MV-4-11 (cell line): Measurements from ENCODE around the gene AKAP9.
A peak's percentile ranks its signal among the peaks of the same experiment; 100 is the strongest.
"Not testable (repeated sequence)": the region's sequence is repeated elsewhere in the genome, so short reads cannot be mapped to it uniquely, and the experiment has no call there.

ENCODE experiments used
- DNase-seq: peaks from one replicate; lab custom pipeline; 2025; lab: John Stamatoyannopoulos, UW

The AKAP9 gene

GRCh38 chr7:92134271-92135051 lies 193.8 kb downstream of the AKAP9 start, which contains the start of gene CYP51A1:
TSS of gene CYP51A1 (minus strand) at chr7:92134477. CDS start at chr7:92134364, 113 bp downstream.
- peak; percentile 77 for DNase-seq

GRCh38 chr7:92135052-92135889 lies 194.6 kb downstream of the AKAP9 start:
- DNase-seq = no peak

GRCh38 chr7:92137557-92137956 lies 196.9 kb downstream of the AKAP9 start:
- DNase-seq = no peak

DNA sequence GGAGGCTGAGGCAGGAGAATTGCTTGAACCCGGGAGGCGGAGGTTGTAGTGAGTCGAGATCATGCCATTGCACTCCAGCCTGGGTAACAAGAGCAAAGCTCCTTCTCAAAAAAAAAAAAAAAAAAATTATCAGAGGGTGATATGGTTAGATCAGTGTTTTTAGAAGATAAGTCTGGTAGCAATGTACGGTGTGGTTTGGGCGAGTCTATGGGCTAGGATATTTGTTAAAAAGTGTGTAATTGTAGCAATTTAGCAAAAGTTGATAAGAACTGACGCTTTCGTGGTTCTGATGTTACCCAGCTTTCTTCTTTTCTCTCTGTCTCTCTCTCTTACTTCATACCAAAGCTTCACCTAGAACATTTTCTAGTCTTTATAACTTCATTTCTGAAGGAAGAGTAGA lies 200.5 kb downstream of the AKAP9 start:
- DNase-seq = no peak

GRCh38 chr7:92142791-92143190 lies 202.1 kb downstream of the AKAP9 start:
- not testable (repeated sequence) for DNase-seq

DNA sequence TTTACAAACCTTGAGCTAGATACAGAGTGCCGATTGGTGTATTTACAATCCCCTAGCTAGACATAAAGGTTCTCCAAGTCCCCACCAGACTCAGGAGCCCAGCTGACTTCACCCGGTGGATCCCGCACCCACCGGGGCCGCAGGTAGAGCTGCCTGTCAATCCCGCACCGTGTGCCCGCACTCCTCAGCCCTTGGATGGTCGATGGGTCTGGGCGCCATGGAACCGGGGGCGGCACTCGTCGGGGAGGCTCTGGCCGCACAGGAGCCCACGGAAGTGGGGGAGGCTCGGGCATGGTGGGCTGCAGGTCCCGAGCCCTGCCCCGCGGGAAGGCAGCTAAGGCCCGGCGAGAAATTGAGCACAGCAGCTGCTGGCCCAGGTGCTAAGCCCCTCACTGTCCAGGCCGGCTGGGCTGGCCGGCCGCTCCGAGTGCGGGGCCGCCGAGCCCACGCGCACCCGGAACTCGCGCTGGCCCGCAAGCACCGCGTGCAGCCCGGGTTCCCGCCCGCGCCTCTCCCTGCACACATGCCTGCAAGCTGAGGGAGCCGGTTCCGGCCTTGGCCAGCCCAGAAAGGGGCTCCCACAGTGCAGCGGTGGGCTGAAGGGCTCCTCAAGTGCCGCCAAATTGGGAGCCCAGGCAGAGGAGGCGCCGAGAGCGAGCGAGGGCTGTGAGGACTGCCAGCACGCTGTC lies 202.7 kb downstream of the AKAP9 start:
- not testable (repeated sequence) for DNase-seq

GRCh38 chr7:92149736-92150239 lies 209.1 kb downstream of the AKAP9 start:
- DNase-seq = no peak

DNA sequence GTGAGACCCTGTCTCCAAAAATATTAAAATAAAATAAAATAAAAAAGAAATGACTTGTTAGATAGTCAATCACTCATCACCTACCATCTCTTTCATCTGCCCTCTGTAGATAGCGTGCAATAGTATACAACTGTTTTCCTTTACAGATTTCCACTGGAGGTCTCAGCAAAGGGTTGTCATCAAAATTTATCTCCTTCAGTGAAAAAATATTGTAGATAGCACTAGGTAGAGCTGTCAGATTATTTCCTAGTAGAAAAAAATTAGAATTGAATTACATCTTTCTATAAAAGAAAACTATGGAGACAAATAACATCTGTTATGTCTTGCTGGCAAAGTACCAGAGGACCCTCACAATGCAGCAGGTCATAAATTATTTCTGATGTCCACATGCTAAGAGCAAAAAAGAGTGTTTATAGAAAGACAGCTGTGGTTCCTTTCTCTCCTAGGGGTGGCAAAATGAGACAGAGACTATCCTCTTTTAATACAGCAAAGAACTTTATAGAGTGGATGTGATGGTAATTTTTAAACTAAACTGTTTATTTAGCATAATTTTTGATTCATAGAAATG lies 209.9 kb downstream of the AKAP9 start:
- DNase-seq = no peak

GRCh38 chr7:92155108-92155739 lies 214.6 kb downstream of the AKAP9 start:
- no peak for DNase-seq

DNA sequence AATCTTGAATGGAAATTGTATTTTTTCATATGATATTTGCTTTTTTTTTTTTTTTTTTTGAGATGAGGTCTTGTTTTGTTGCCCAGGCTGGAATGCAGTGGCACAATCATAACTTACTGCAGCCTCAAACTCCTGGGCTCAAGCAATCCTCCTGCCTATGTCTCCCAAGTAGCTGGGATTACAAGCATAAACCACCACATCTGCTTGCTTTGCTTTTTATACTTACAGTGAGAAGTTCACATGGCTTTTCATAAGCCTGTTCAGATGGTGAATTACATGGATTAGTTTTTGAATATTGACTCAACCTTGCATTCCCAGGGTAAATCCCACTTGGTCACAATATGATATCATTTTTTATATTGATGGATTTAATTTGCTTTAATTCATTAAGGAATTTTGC lies 216.3 kb downstream of the AKAP9 start:
- DNase-seq = no peak

GRCh38 chr7:92158660-92159575 lies 218.3 kb downstream of the AKAP9 start:
- no peak for DNase-seq
